Measurements from ENCODE around the gene FOXO3. TPM values are rescaled to one million over a fixed set of nuclear protein-coding genes. Genes with fewer than 3 reads are reported as not detected.

Gene FOXO3
- total RNA-seq, 1 donor from 2014 or later, result 13.7 TPM

GRCh38 chr6:108616973-108617372 is 56.3 kb downstream of the FOXO3 start:
- Histone ChIP-seq H2AFZ (replicated peaks) (no peak overlapping the region), H3K4me3 (no peak overlapping the region), H3K4me1 (no peaks in the 10 kb centered on the region), H3K79me2 (ENCODE audit: low read depth) (peaks cover 6% of the 10 kb centered on the region), H3K4me2 (no peak overlapping the region), H4K20me1 (ENCODE audit: low read depth) (peaks cover 6% of the 10 kb centered on the region), H3K36me3 (no peaks in the 10 kb centered on the region), H3F3A (ENCODE audit: low read depth) (no peaks in the 10 kb centered on the region), H3K27ac (no peak overlapping the region), H3K9me3 (ENCODE audit: low read depth) (no peaks in the 10 kb centered on the region), H3K27me3 (no peaks in the 10 kb centered on the region), H3K9ac (no peak overlapping the region)
- Mint-ChIP-seq H3K27ac (no peak overlapping the region), H3K9me3 (peaks cover 7% of the 10 kb centered on the region), H3K36me3 (peaks cover 9% of the 10 kb centered on the region), H3K4me3 (no peak overlapping the region), H3K27me3 (ENCODE audit: insufficient read depth, low read depth) (no peaks in the 10 kb centered on the region), H3K4me1 (peaks cover 9% of the 10 kb centered on the region)
- no peak for DNase-seq (ENCODE audit: low spot score)
- TF ChIP-seq CTCF (IDR thresholded peaks at IDR 0.05) (no peak), EZH2 (IDR thresholded peaks at IDR 0.05) (no peak), EZH2phosphoT487 (IDR thresholded peaks at IDR 0.05) (no peak)

GRCh38 chr6:108618623-108619152 is 58.0 kb downstream of the FOXO3 start:
- Mint-ChIP-seq H3K27me3 (ENCODE audit: insufficient read depth, low read depth) (no peaks in the 10 kb centered on the region), H3K4me1 (peaks cover 13% of the 10 kb centered on the region), H3K27ac (no peak overlapping the region), H3K9me3 (no peaks in the 10 kb centered on the region), H3K36me3 (peaks cover 5% of the 10 kb centered on the region), H3K4me3 (no peak overlapping the region)
- no peak overlapping the region for H2AFZ ChIP-seq (replicated peaks)
- no peaks in the 10 kb centered on the region for H3K36me3 ChIP-seq
- H3K4me2 ChIP-seq, result no peak overlapping the region
- no peaks in the 10 kb centered on the region for H3K27me3 ChIP-seq
- H3F3A ChIP-seq (ENCODE audit: low read depth), result no peaks in the 10 kb centered on the region
- H3K9ac ChIP-seq, result no peak overlapping the region
- H3K79me2 ChIP-seq (ENCODE audit: low read depth), result peaks cover 6% of the 10 kb centered on the region
- H3K4me3 ChIP-seq, result no peak overlapping the region
- no peak for TF ChIP-seq CTCF (IDR thresholded peaks at IDR 0.05)
- no peak for TF ChIP-seq EZH2 (IDR thresholded peaks at IDR 0.05)
- TF ChIP-seq EZH2phosphoT487 (IDR thresholded peaks at IDR 0.05), result no peak
- no peaks in the 10 kb centered on the region for H3K4me1 ChIP-seq
- H3K9me3 ChIP-seq (ENCODE audit: low read depth), result no peaks in the 10 kb centered on the region
- no peak overlapping the region for H3K27ac ChIP-seq
- no peak for DNase-seq (ENCODE audit: low spot score)
- peaks cover 6% of the 10 kb centered on the region for H4K20me1 ChIP-seq (ENCODE audit: low read depth)

- no peaks in the 10 kb centered on the region for H3K36me3 ChIP-seq
- TF ChIP-seq EZH2 (IDR thresholded peaks at IDR 0.05) (no peak), CTCF (IDR thresholded peaks at IDR 0.05) (no peak), EZH2phosphoT487 (IDR thresholded peaks at IDR 0.05) (no peak)
- no peaks in the 10 kb centered on the region for H3K27me3 ChIP-seq
- H3K4me2 ChIP-seq, result no peak overlapping the region
- H4K20me1 ChIP-seq (ENCODE audit: low read depth), result peaks cover 8% of the 10 kb centered on the region
- Mint-ChIP-seq H3K27ac (no peak overlapping the region), H3K4me1 (peaks cover 13% of the 10 kb centered on the region), H3K4me3 (no peak overlapping the region), H3K9me3 (no peaks in the 10 kb centered on the region), H3K27me3 (ENCODE audit: insufficient read depth, low read depth) (no peaks in the 10 kb centered on the region), H3K36me3 (peaks cover 5% of the 10 kb centered on the region)
- no peak overlapping the region for H3K27ac ChIP-seq
- no peaks in the 10 kb centered on the region for H3F3A ChIP-seq (ENCODE audit: low read depth)
- H3K4me1 ChIP-seq, result no peaks in the 10 kb centered on the region
- peaks cover 6% of the 10 kb centered on the region for H3K79me2 ChIP-seq (ENCODE audit: low read depth)
- H3K4me3 ChIP-seq, result no peak overlapping the region
- no peak for DNase-seq (ENCODE audit: low spot score)
- no peak overlapping the region for H3K9ac ChIP-seq
- H3K9me3 ChIP-seq (ENCODE audit: low read depth), result no peaks in the 10 kb centered on the region
- H2AFZ ChIP-seq (replicated peaks), result no peak overlapping the region
These were observed 58.9 kb downstream of the FOXO3 start for GRCh38 chr6:108619431-108620197.

All from neural progenitor cell (in vitro differentiated cells).